Mesodermal cell (in vitro differentiated cells): Measurements from ENCODE around the gene CYTH3. TPM values are rescaled to one million over a fixed set of nuclear protein-coding genes. Genes with fewer than 3 reads are reported as not detected.
A peak's percentile ranks its signal among the peaks of the same experiment; 100 is the strongest.
"Not testable (repeated sequence)": the region's sequence is repeated elsewhere in the genome, so short reads cannot be mapped to it uniquely, and the experiment has no call there.

Experiments used
- H3K27ac ChIP-seq: 2 replicates; pipeline ENCODE4 v1.7.0; 2013; ENCODE audit warnings: mild to moderate bottlenecking, low read depth, low read length, moderate library complexity; ENCODE audit not compliant: severe bottlenecking
- H3K36me3 ChIP-seq: 2 replicates; pipeline ENCODE4 v1.7.1; 2013; ENCODE audit warnings: mild to moderate bottlenecking, low read length, moderate library complexity; ENCODE audit not compliant: control insufficient read depth, insufficient read depth
- H3K4me1 ChIP-seq: one replicate; pipeline ENCODE4 v1.7.1; 2013; ENCODE audit warnings: mild to moderate bottlenecking, low read length; ENCODE audit not compliant: insufficient read depth, control insufficient read depth, poor library complexity, severe bottlenecking
- H3K4me3 ChIP-seq: 2 replicates; pipeline ENCODE4 v1.7.0; 2013; ENCODE audit warnings: low read length, control low read depth, mild to moderate bottlenecking; ENCODE audit not compliant: insufficient read depth, poor library complexity, severe bottlenecking; ENCODE audit errors: extremely low read depth
- H3K9me3 ChIP-seq: 2 replicates; pipeline ENCODE4 v1.7.1; 2013; ENCODE audit warnings: mild to moderate bottlenecking, low read length, moderate library complexity; ENCODE audit not compliant: control insufficient read depth
- WGBS, 2 experiments: methylation state at CpG; one replicate each; pipeline ENCODE4 v1.1.5; 2013; ENCODE audit warnings: missing lambda C conversion rate in 2 of 2; ENCODE audit not compliant: insufficient coverage in 2 of 2; 5-methylcytosine and 5-hydroxymethylcytosine counted together
- polyA plus RNA-seq, 2 experiments: library from polyadenylated mRNA; stranded (reverse); fragments of 50-300 nt; gene quantifications; one replicate each; pipeline ENCODE4 v1.2.3, GENCODE V29; 2013

Gene CYTH3, protein sequence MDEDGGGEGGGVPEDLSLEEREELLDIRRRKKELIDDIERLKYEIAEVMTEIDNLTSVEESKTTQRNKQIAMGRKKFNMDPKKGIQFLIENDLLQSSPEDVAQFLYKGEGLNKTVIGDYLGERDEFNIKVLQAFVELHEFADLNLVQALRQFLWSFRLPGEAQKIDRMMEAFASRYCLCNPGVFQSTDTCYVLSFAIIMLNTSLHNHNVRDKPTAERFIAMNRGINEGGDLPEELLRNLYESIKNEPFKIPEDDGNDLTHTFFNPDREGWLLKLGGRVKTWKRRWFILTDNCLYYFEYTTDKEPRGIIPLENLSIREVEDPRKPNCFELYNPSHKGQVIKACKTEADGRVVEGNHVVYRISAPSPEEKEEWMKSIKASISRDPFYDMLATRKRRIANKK
- polyA plus RNA-seq (2013, experiment 1 of 2), result 19.2 TPM
- 17.6 TPM for polyA plus RNA-seq (2013, experiment 2 of 2)

DNA sequence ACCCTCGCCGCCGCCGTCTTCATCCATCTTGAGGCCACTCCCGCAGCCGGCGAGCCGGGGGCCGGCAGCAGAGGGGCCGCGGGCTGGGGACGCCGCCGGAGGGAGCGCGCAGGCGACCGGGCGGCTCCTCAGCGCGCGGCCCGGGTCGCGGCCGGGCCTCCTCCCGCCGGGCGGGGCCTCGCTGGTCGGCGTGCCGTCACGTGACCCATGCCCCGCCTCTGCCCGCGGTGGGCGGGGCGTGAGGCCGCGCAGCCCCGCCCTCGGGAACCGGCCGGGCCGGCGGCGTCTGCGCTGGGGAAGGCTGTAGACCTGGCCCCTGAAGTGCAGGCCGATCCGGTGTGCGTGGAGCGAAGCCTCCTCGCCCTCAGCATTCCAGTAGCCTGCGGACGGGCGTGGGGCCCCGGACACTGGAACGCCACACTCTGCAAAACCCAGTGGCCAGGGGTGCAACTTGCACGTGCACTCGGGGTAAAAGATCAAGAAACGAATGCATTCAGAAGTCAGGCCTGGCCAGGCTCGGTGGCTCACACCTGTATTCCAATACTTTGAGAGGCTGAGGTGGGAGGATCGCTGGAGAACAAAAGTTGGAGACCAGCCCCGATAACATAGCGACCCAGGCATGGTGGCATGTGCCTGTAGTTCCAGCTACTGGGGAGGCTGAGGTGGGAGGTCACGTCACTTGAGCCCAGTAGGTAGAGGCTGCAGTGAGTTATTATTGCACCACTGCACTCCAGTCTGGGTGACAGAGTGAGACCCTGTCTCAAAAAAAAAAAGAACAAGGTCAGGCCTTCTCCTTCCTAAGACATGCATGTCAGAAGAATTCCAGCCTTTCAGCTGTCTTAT is at the start of gene CYTH3:
Gene CYTH3, minus strand, starts transcription at position 144 of the 843 bp plus-strand sequence. Its CDS starts 117 bp downstream, at position 27.
- no peak within 1 kb of the TSS for H3K27ac ChIP-seq
- H3K4me3 ChIP-seq, result peak within 1 kb of the TSS; percentile 89
- H3K9me3 ChIP-seq, result no peaks in the 10 kb centered on the region
- H3K4me1 ChIP-seq, result peaks cover 8% of the 10 kb centered on the region
- H3K36me3 ChIP-seq, result no peaks in the 10 kb centered on the region
- WGBS, 2 experiments, result 11% methylated on average over 48 to 56 of the region's 67 CpGs

DNA sequence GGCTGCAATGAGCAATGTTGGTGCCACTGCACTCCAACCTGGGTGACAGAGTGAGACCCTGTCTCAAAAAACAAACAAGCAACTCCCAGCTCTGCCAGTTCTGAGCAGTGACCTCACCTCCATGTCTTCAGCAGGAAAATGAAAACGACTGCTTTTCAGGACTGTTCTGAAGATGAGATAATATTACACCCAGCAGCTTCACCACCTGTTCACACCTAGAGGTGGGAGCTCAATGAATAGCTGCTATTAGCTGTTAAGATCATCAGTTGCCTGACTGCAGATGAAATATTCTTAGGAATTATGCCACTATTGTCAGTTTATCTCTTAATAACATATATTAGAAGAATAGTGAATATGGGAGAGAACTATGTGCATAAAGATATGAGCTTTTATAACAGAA is 48.4 kb upstream of the CYTH3 start:
- H3K27ac ChIP-seq, result no peak overlapping the region
- H3K4me1 ChIP-seq, result peaks cover 10% of the 10 kb centered on the region
- no peak overlapping the region for H3K4me3 ChIP-seq
- no peaks in the 10 kb centered on the region for H3K36me3 ChIP-seq
- WGBS, 2 experiments, result 60% methylated on average over 1 of the region's 1 CpG; no CpG with 5 or more reads in 1 of the 2 experiments
- no peaks in the 10 kb centered on the region for H3K9me3 ChIP-seq

DNA sequence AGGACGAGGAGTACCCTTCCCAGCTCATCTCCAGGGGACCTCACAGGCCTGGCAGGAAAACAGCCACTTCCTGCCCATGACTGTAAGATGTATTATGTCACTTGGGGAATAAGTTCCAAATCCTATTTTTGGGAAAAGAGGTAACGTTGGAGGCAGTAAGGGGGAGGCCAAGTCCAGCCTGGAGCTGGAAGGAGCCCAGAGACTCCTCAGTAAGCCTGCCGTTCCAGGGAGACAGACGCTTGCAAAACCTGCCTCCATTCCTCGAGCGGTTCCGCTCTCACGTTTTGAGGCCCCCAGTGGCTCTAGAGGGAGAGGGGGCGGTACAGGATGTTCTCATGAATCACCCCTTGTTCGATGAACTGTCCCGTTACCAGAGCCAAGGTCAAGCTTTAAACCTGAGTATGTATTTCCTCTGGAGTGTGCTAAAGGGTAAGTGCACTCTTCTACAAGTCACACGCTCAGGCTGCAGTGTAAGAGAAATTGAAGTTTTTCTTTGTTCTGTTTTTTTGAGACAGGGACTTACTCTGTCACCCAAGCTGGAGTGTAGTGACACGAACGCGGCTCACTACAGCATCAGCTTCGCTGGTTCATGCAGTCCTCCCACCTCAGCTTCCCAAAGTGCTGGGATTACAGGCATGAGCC is 45.5 kb upstream of the CYTH3 start:
- H3K36me3 ChIP-seq, result no peaks in the 10 kb centered on the region
- peak overlapping the region; percentile 47 for H3K27ac ChIP-seq
- H3K4me3 ChIP-seq, result no peak overlapping the region
- 84 to 85% methylated on average over 16 of the region's 16 CpGs for WGBS, 2 experiments
- H3K4me1 ChIP-seq, result peaks cover 10% of the 10 kb centered on the region
- H3K9me3 ChIP-seq, result no peaks in the 10 kb centered on the region

DNA sequence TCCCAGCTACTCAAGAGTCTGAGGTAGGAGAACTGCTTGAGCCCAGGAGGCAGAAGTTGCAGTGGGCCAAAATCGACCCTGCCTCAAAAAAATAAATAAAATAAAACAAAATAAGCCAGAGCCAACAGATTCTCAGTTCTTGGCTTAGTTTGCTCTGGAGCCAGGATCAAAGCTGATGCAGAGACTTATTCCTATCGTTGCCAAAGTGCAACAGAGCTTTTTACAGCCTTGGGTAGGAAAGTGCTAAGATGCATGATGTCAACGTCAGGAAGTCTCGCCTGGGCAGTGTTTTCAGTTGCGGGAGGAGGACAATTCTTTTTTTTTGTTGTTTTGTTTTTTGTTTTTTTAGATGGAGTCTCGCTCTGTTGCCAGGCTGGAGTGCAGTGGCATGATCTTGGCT is 43.8 kb upstream of the CYTH3 start:
- WGBS, 2 experiments, result 94 to 100% methylated on average over 3 to 4 of the region's 6 CpGs
- Histone ChIP-seq H3K36me3 (no peaks in the 10 kb centered on the region), H3K4me3 (no peak overlapping the region), H3K27ac (no peak overlapping the region), H3K9me3 (no peaks in the 10 kb centered on the region), H3K4me1 (peaks cover 10% of the 10 kb centered on the region)

DNA sequence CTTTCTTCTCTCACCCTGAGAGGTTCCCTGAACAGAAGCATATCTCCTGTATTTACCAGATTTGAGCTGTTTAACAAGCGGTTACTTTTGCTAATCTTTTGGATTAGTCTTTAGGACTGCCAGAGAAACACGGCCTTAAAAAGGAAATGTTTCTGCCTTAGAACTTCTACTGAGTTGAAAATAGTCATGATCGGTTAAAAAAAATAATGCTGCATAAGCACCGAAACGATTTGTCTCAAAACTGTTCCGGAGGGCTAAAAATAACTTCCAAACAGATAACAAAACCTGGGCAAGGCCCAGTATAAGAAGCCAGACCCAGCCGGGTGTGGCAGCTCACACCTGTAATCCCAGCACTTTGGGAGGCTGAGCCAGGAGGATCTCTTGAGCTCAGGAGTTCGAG is 43.3 kb upstream of the CYTH3 start:
- 80 to 99% methylated on average over 7 to 8 of the region's 8 CpGs for WGBS, 2 experiments
- no peaks in the 10 kb centered on the region for H3K36me3 ChIP-seq
- no peaks in the 10 kb centered on the region for H3K9me3 ChIP-seq
- peaks cover 10% of the 10 kb centered on the region for H3K4me1 ChIP-seq
- no peak overlapping the region for H3K27ac ChIP-seq
- no peak overlapping the region for H3K4me3 ChIP-seq

DNA sequence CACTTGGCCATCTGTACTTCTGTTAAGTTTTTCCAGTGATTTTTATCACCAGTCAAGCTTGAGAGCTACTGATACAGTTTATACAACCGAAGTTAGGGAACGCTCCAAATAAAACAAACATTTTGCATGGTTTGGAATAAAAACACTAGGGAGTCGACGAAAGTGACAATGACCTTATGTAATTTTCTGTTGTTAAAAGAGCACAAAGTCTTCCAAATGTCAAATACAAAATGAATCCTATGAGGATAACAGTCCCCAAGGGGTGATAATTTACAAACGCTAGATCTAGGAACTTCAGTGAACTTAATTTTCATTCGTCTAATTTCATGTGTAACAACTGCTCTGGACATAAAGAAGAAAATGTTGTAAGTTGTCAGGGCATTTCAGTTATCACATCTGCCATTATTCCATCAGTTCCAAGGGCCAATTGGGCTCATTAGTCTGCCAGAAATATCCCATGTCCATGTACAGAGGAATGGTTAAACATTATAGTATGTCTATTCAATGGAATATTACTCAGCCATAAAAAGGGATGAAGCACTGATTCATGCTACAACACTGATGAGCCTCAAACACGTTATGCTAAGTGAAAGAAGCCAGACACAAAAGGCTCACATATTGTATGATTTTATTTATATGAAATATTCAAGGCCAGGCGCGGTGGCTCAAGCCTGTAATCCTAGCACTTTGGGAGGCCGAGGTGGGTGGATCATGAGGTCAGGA is 38.0 kb upstream of the CYTH3 start:
- Histone ChIP-seq H3K27ac (no peak overlapping the region), H3K4me3 (no peak overlapping the region), H3K4me1 (no peaks in the 10 kb centered on the region), H3K9me3 (no peaks in the 10 kb centered on the region), H3K36me3 (no peaks in the 10 kb centered on the region)
- 91% methylated on average over 6 of the region's 10 CpGs; no CpG with 5 or more reads in 1 of the 2 experiments for WGBS, 2 experiments

DNA sequence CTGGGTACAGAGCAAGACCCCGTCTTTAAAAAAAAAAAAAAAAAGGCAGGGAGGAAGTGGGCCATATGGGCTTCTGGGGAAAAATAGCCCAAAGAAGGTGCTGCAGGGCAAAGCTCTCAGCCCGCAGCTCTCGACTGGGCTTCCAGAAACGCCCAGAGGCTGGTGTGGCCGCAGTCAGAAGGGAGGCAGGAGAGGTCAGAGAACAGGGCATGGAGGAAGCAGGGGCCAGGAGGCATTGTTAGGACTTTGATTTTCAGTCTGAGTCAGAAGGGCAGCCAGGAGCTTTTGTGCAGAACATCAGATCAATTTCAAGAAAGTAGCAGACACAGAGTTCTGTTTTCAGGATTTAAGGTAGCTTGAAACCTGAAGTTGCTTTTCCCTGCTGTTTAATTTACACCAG is 35.3 kb upstream of the CYTH3 start:
- no peaks in the 10 kb centered on the region for H3K4me1 ChIP-seq
- WGBS, 2 experiments, result 68 to 86% methylated on average over 4 to 5 of the region's 5 CpGs
- no peaks in the 10 kb centered on the region for H3K9me3 ChIP-seq
- H3K27ac ChIP-seq, result peak overlapping the region; percentile 57
- H3K4me3 ChIP-seq, result no peak overlapping the region
- H3K36me3 ChIP-seq, result no peaks in the 10 kb centered on the region

DNA sequence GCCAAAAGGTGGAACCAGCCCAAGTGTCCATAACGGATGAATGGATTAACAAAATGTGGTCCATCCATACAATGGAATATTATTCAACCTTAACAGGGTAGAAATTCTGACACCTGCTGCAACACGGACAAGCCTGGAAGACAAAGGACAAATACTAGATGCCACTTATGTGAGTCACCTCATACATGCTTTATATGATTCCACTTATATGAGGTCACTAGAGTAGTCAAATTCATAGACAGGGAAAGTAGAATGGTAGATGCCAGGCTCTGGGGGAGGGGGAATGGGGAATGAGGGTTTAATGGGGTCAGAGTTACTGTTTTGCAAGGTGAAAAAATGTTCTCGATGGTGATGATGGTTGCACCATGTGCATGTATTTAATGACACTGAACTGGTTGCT is 34.0 kb upstream of the CYTH3 start:
- H3K4me1 ChIP-seq, result no peaks in the 10 kb centered on the region
- 88 to 100% methylated on average over 1 to 3 of the region's 3 CpGs for WGBS, 2 experiments
- H3K4me3 ChIP-seq, result no peak overlapping the region
- H3K27ac ChIP-seq, result no peak overlapping the region
- H3K9me3 ChIP-seq, result no peaks in the 10 kb centered on the region
- no peaks in the 10 kb centered on the region for H3K36me3 ChIP-seq

DNA sequence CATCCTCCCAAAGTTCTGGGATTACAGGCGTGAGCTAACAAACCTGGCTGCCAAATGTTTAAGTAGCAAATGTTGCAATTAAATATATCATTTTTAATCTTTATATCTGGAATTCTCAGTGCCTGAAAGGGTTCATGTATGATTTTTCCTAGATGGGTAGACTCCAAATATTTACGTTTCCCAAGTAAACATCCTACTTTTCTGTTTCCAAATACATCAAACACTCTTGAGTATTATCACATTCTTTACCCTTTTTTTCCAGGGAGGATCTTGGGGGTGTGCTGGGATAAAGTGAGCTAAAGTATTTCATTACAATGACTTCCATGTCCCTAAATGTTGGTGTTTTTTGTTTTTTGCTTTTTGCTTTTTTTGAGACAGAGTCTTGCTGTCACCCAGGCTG is 32.9 kb upstream of the CYTH3 start:
- WGBS, 2 experiments, result no CpG with 5 or more reads among the region's 2 CpGs
- H3K4me3 ChIP-seq, result no peak overlapping the region
- no peaks in the 10 kb centered on the region for H3K4me1 ChIP-seq
- no peaks in the 10 kb centered on the region for H3K36me3 ChIP-seq
- no peaks in the 10 kb centered on the region for H3K9me3 ChIP-seq
- H3K27ac ChIP-seq, result no peak overlapping the region

DNA sequence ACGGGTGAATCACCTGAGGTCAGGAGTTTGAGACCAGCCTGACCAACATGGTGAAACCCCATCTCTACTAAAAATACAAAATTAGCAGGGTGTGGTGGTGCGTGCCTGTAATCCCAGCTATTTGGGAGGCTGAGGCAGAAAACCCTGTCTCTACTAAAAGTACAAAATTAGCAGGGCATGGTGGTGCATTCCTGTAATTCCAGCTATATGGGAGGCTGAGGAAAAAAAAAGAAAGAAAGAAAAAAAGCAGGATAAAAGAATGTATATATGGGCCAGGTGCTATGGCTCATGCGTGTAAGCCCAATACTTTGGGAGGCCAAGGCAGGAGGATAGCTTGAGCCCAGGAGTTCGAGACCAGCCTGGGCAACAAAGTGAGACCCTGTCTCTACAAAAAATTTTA is 29.0 kb upstream of the CYTH3 start:
- not testable (repeated sequence) for H3K36me3 ChIP-seq, H3K4me1 ChIP-seq, H3K9me3 ChIP-seq, H3K4me3 ChIP-seq, H3K27ac ChIP-seq
- whole genome bisulfite sequencing, 2 experiments, result 83 to 96% methylated on average over 2 of the region's 4 CpGs
